ENCODE data around the gene CDKN3.

Gene CDKN3

GRCh38 chr14:54396493-54397335, at the start of gene CDKN3:
CDKN3 (plus strand) TSS chr14:54397007; CDS start chr14:54397069, 62 bp downstream.
- peaks cover 12% of the 10 kb centered on the region for H3K36me3 Mint-ChIP-seq (ENCODE audit: low read depth)
- peaks cover 23% of the 10 kb centered on the region for H3K4me1 Mint-ChIP-seq (ENCODE audit: low read depth)
- peak within 1 kb of the TSS; percentile 72 for H3K27ac Mint-ChIP-seq
- H3K9me3 Mint-ChIP-seq: no peaks in the 10 kb centered on the region
- H3K4me3 Mint-ChIP-seq: peak within 1 kb of the TSS; percentile 94
- H3K27me3 Mint-ChIP-seq (ENCODE audit: low read depth): no peaks in the 10 kb centered on the region
- DNase-seq (ENCODE audit: low spot score): peak; percentile 99

GRCh38 chr14:54347044-54347443, 49.8 kb upstream of the CDKN3 start:
- Mint-ChIP-seq H3K4me3 (no peak overlapping the region), H3K27ac (no peak overlapping the region), H3K27me3 (ENCODE audit: low read depth) (peaks cover 22% of the 10 kb centered on the region), H3K4me1 (ENCODE audit: low read depth) (peaks cover 7% of the 10 kb centered on the region), H3K36me3 (ENCODE audit: low read depth) (no peaks in the 10 kb centered on the region), H3K9me3 (no peaks in the 10 kb centered on the region)
- DNase-seq (ENCODE audit: low spot score): no peak

- no peak for DNase-seq (ENCODE audit: low spot score)
Observed at GRCh38 chr14:54348001-54348611, 48.7 kb upstream of the CDKN3 start.

GRCh38 chr14:54348923-54349620, 47.7 kb upstream of the CDKN3 start:
- Mint-ChIP-seq H3K4me1 (ENCODE audit: low read depth) (peaks cover 8% of the 10 kb centered on the region), H3K27ac (no peak overlapping the region), H3K4me3 (no peak overlapping the region), H3K36me3 (ENCODE audit: low read depth) (no peaks in the 10 kb centered on the region), H3K9me3 (no peaks in the 10 kb centered on the region), H3K27me3 (ENCODE audit: low read depth) (peaks cover 21% of the 10 kb centered on the region)
- no peak for DNase-seq (ENCODE audit: low spot score)

More at GRCh38 chr14:54348001-54348611, 48.7 kb upstream of the CDKN3 start:
- Mint-ChIP-seq H3K9me3 (no peaks in the 10 kb centered on the region), H3K36me3 (ENCODE audit: low read depth) (no peaks in the 10 kb centered on the region), H3K4me3 (no peak overlapping the region), H3K4me1 (ENCODE audit: low read depth) (peaks cover 8% of the 10 kb centered on the region), H3K27ac (no peak overlapping the region), H3K27me3 (ENCODE audit: low read depth) (peaks cover 21% of the 10 kb centered on the region)

GRCh38 chr14:54349713-54350112, 47.1 kb upstream of the CDKN3 start:
- H3K27me3 Mint-ChIP-seq (ENCODE audit: low read depth): peaks cover 23% of the 10 kb centered on the region
- H3K4me1 Mint-ChIP-seq (ENCODE audit: low read depth): peaks cover 8% of the 10 kb centered on the region
- H3K36me3 Mint-ChIP-seq (ENCODE audit: low read depth): no peaks in the 10 kb centered on the region
- H3K4me3 Mint-ChIP-seq: no peak overlapping the region
- H3K9me3 Mint-ChIP-seq: peaks cover 2% of the 10 kb centered on the region
- no peak overlapping the region for H3K27ac Mint-ChIP-seq
- no peak for DNase-seq (ENCODE audit: low spot score)

GRCh38 chr14:54350203-54350602, 46.6 kb upstream of the CDKN3 start:
- Mint-ChIP-seq H3K36me3 (ENCODE audit: low read depth) (no peaks in the 10 kb centered on the region), H3K4me3 (no peak overlapping the region), H3K27ac (no peak overlapping the region), H3K27me3 (ENCODE audit: low read depth) (peaks cover 27% of the 10 kb centered on the region), H3K4me1 (ENCODE audit: low read depth) (peaks cover 8% of the 10 kb centered on the region), H3K9me3 (peaks cover 3% of the 10 kb centered on the region)
- no peak for DNase-seq (ENCODE audit: low spot score)

- peaks cover 47% of the 10 kb centered on the region for H3K27me3 Mint-ChIP-seq (ENCODE audit: low read depth)
- no peak overlapping the region for H3K4me3 Mint-ChIP-seq
- no peak for DNase-seq (ENCODE audit: low spot score)
- no peaks in the 10 kb centered on the region for H3K36me3 Mint-ChIP-seq (ENCODE audit: low read depth)
- no peak overlapping the region for H3K27ac Mint-ChIP-seq
- H3K9me3 Mint-ChIP-seq: peaks cover 3% of the 10 kb centered on the region
- H3K4me1 Mint-ChIP-seq (ENCODE audit: low read depth): peaks cover 7% of the 10 kb centered on the region
Observed at GRCh38 chr14:54353266-54353665, 43.5 kb upstream of the CDKN3 start.

- no peak overlapping the region for H3K27ac Mint-ChIP-seq
- peaks cover 3% of the 10 kb centered on the region for H3K9me3 Mint-ChIP-seq
- peaks cover 4% of the 10 kb centered on the region for H3K4me1 Mint-ChIP-seq (ENCODE audit: low read depth)
- peaks cover 46% of the 10 kb centered on the region for H3K27me3 Mint-ChIP-seq (ENCODE audit: low read depth)
- H3K4me3 Mint-ChIP-seq: no peak overlapping the region
- no peaks in the 10 kb centered on the region for H3K36me3 Mint-ChIP-seq (ENCODE audit: low read depth)
- no peak for DNase-seq (ENCODE audit: low spot score)
Observed at GRCh38 chr14:54353694-54354093, 43.1 kb upstream of the CDKN3 start.

GRCh38 chr14:54354096-54354495, 42.7 kb upstream of the CDKN3 start:
- peaks cover 3% of the 10 kb centered on the region for H3K9me3 Mint-ChIP-seq
- H3K36me3 Mint-ChIP-seq (ENCODE audit: low read depth): no peaks in the 10 kb centered on the region
- no peak for DNase-seq (ENCODE audit: low spot score)
- no peak overlapping the region for H3K27ac Mint-ChIP-seq
- peaks cover 45% of the 10 kb centered on the region for H3K27me3 Mint-ChIP-seq (ENCODE audit: low read depth)
- no peak overlapping the region for H3K4me3 Mint-ChIP-seq
- H3K4me1 Mint-ChIP-seq (ENCODE audit: low read depth): peaks cover 4% of the 10 kb centered on the region

- DNase-seq (ENCODE audit: low spot score): no peak
- Mint-ChIP-seq H3K4me1 (ENCODE audit: low read depth) (peaks cover 2% of the 10 kb centered on the region), H3K27me3 (ENCODE audit: low read depth) (peaks cover 46% of the 10 kb centered on the region), H3K9me3 (peaks cover 3% of the 10 kb centered on the region), H3K27ac (no peak overlapping the region), H3K4me3 (no peak overlapping the region), H3K36me3 (ENCODE audit: low read depth) (no peaks in the 10 kb centered on the region)
Observed at GRCh38 chr14:54354968-54355641, 41.7 kb upstream of the CDKN3 start.

- H3K27me3 Mint-ChIP-seq (ENCODE audit: low read depth): peaks cover 47% of the 10 kb centered on the region
- no peak overlapping the region for H3K27ac Mint-ChIP-seq
- H3K36me3 Mint-ChIP-seq (ENCODE audit: low read depth): no peaks in the 10 kb centered on the region
- peaks cover 3% of the 10 kb centered on the region for H3K9me3 Mint-ChIP-seq
- no peak overlapping the region for H3K4me3 Mint-ChIP-seq
- peaks cover 2% of the 10 kb centered on the region for H3K4me1 Mint-ChIP-seq (ENCODE audit: low read depth)
- DNase-seq (ENCODE audit: low spot score): no peak
Observed at GRCh38 chr14:54355698-54356097, 41.1 kb upstream of the CDKN3 start.

- Mint-ChIP-seq H3K4me1 (ENCODE audit: low read depth) (peaks cover 2% of the 10 kb centered on the region), H3K9me3 (peaks cover 3% of the 10 kb centered on the region)
Observed at GRCh38 chr14:54356172-54356571, 40.6 kb upstream of the CDKN3 start.

GRCh38 chr14:54360667-54361066, 36.1 kb upstream of the CDKN3 start:
- Mint-ChIP-seq H3K4me1 (ENCODE audit: low read depth) (peaks cover 1% of the 10 kb centered on the region), H3K4me3 (no peak overlapping the region), H3K27me3 (ENCODE audit: low read depth) (peaks cover 51% of the 10 kb centered on the region), H3K36me3 (ENCODE audit: low read depth) (no peaks in the 10 kb centered on the region), H3K27ac (no peak overlapping the region), H3K9me3 (no peaks in the 10 kb centered on the region)
- no peak for DNase-seq (ENCODE audit: low spot score)

More at GRCh38 chr14:54356172-54356571, 40.6 kb upstream of the CDKN3 start:
- no peaks in the 10 kb centered on the region for H3K36me3 Mint-ChIP-seq (ENCODE audit: low read depth)
- no peak for DNase-seq (ENCODE audit: low spot score)
- H3K27ac Mint-ChIP-seq: no peak overlapping the region
- no peak overlapping the region for H3K4me3 Mint-ChIP-seq
- H3K27me3 Mint-ChIP-seq (ENCODE audit: low read depth): peaks cover 50% of the 10 kb centered on the region
